H1 (cell line): ENCODE measurements around the gene SFRP5. TPM values are rescaled to one million over a fixed set of nuclear protein-coding genes. Genes with fewer than 3 reads are reported as not detected.
A peak's percentile ranks its signal among the peaks of the same experiment; 100 is the strongest.

Experiments used
- ASH2L ChIP-seq: fragments of 200-600, 300-600 bp; sonication (generic); IDR thresholded peaks from one replicate; pipeline ENCODE4 v1.7.1; 2017; ENCODE audit warnings: low read length
- ATF3 ChIP-seq: IDR thresholded peaks from 2 replicates; pipeline ENCODE4 v1.6.1; 2011; ENCODE audit warnings: low read depth, mild to moderate bottlenecking, low read length; ENCODE audit not compliant: insufficient read depth
- BACH1 ChIP-seq: IDR thresholded peaks from 2 replicates; pipeline ENCODE4 v1.6.1; 2012; ENCODE audit warnings: low read length, improper control_type of control experiment
- BCL11A ChIP-seq, 2 experiments: IDR thresholded peaks; one replicate each; pipeline ENCODE4 v1.6.1; 2011; ENCODE audit warnings: low read depth in 2 of 2, low read length in 2 of 2, mild to moderate bottlenecking in 2 of 2
- CEBPB ChIP-seq: IDR thresholded peaks from 2 replicates; pipeline ENCODE4 v1.6.1; 2012; ENCODE audit warnings: low read depth, low read length
- CHD2 ChIP-seq: IDR thresholded peaks from 2 replicates; pipeline ENCODE4 v1.6.1; 2012; ENCODE audit warnings: low read length, improper control_type of control experiment
- CREB1 ChIP-seq: IDR thresholded peaks from 2 replicates; pipeline ENCODE4 v1.6.1; 2012; ENCODE audit warnings: inconsistent platforms
- CTBP2 ChIP-seq: IDR thresholded peaks from 2 replicates; pipeline ENCODE4 v1.7.0; 2011; ENCODE audit warnings: borderline replicate concordance, mild to moderate bottlenecking, moderate library complexity, mixed read lengths, low read length; ENCODE audit not compliant: insufficient read depth, insufficient read length
- E2F6 ChIP-seq: IDR thresholded peaks from 2 replicates; pipeline ENCODE4 v1.6.1; 2012; ENCODE audit warnings: inconsistent platforms
- EGR1 ChIP-seq: IDR thresholded peaks from 2 replicates; pipeline ENCODE4 v1.6.1; 2011; ENCODE audit warnings: low read depth, low read length, borderline replicate concordance
- FOSL1 ChIP-seq: IDR thresholded peaks from 2 replicates; pipeline ENCODE4 v1.6.1; 2011; ENCODE audit warnings: mild to moderate bottlenecking, low read depth, low read length, moderate library complexity; ENCODE audit not compliant: insufficient read depth
- JUN ChIP-seq: IDR thresholded peaks from 2 replicates; pipeline ENCODE4 v1.6.1; 2011; ENCODE audit warnings: low read depth, mild to moderate bottlenecking, improper control_type of control experiment, low read length
- KDM1A ChIP-seq: fragments of 200-600, 300-600 bp; sonication (generic); IDR thresholded peaks from 2 replicates; pipeline ENCODE4 v1.7.1; 2016; ENCODE audit warnings: mild to moderate bottlenecking, low read length, borderline replicate concordance
- POLR2A ChIP-seq, 2 experiments: IDR thresholded peaks; 1 replicate in 1 of 2; 2 replicates in 1 of 2; pipeline ENCODE4 v1.6.1; 2011; ENCODE audit warnings: low read depth in 2 of 2, low read length in 2 of 2, mild to moderate bottlenecking in 2 of 2; ENCODE audit errors: control extremely low read depth in 1 of 2
- RFX5 ChIP-seq: IDR thresholded peaks from 2 replicates; pipeline ENCODE4 v1.6.1; 2011; ENCODE audit warnings: low read depth, low read length, improper control_type of control experiment, borderline replicate concordance
- RNF2 ChIP-seq: fragments of 200-900, 300-1000 bp; sonication (generic); IDR thresholded peaks from 2 replicates; pipeline ENCODE4 v1.7.1; 2016; ENCODE audit warnings: borderline replicate concordance, low read depth, mild to moderate bottlenecking, antibody characterized with exemption, low read length; ENCODE audit not compliant: poor library complexity, severe bottlenecking; ENCODE audit errors: missing control alignments
- RXRA ChIP-seq: IDR thresholded peaks from 2 replicates; pipeline ENCODE4 v1.6.1; 2011; ENCODE audit warnings: low read depth, mild to moderate bottlenecking, low read length, moderate library complexity; ENCODE audit not compliant: insufficient read depth
- SAP30 ChIP-seq: fragments of 300-600 bp; sonication (generic); IDR thresholded peaks from 2 replicates; pipeline ENCODE4 v1.7.1; 2012; ENCODE audit warnings: low read length, moderate library complexity, mild to moderate bottlenecking, inconsistent platforms; ENCODE audit not compliant: insufficient read depth, insufficient replicate concordance
- SP1 ChIP-seq: IDR thresholded peaks from 2 replicates; pipeline ENCODE4 v1.6.1; 2011; ENCODE audit warnings: low read depth, low read length
- SUZ12 ChIP-seq: fragments of 200-600 bp; sonication (generic); IDR thresholded peaks from 2 replicates; pipeline ENCODE4 v1.6.1; 2012; ENCODE audit warnings: mild to moderate bottlenecking, inconsistent platforms, low read length, moderate library complexity, mixed read lengths
- TAF1 ChIP-seq: IDR thresholded peaks from 2 replicates; pipeline ENCODE4 v1.6.1; 2011; ENCODE audit warnings: mild to moderate bottlenecking, low read depth, low read length
- ZNF274 ChIP-seq: IDR thresholded peaks from 2 replicates; pipeline ENCODE4 v1.7.0; 2012; ENCODE audit warnings: low read length, borderline replicate concordance; ENCODE audit errors: extremely low read depth
- polyA plus RNA-seq, 7 experiments: library from polyadenylated mRNA; depleted of rRNA in 3 of 7; stranded (reverse) in 5 of 7; unstranded in 2 of 7; fragments of >200 nt in 5 of 7; fragments of 200-250 nt in 2 of 7; gene quantifications; 1 replicate in 5 of 7; 2 replicates in 1 of 7; 4 replicates in 1 of 7; pipeline versions ENCODE4 v1.2.1 to v1.2.3, GENCODE V29; 2011 to 2013; ENCODE audit warnings: missing spikeins in 2 of 7, mixed read lengths in 2 of 7
- total RNA-seq: library from RNA; stranded (reverse); fragmentation: NEBNext Ultra II Directional; extraction: Animal tissue kit (Norgen Biotek cat#: 25700); gene quantifications from 2 replicates; pipeline ENCODE4 v1.2.1, GENCODE V29; 2021

The SFRP5 gene
- total and polyA plus RNA-seq, 2 of the 8 experiments (the other 6 are each of a cell fraction or from before 2014, with no cell fraction given) = 3.9 to 5.9 TPM

GRCh38 chr10:97736902-97737769 lies 34.7 kb downstream of the SFRP5 start, which contains the start of gene ZFYVE27 (continued):
- peak; percentile 95 for TF ChIP-seq CREB1
- peak; percentile 80 for TF ChIP-seq SAP30
- peak; percentile 12 for TF ChIP-seq RNF2
- TF ChIP-seq RXRA = no peak
- peak; percentile 89; the same call in 1 of the 2 replicates for TF ChIP-seq JUN
- peak; percentile 88; the same call in 1 of the 2 replicates for TF ChIP-seq EGR1
- no peak for TF ChIP-seq FOSL1
- TF ChIP-seq CEBPB = 0 out of 2 replicates have a peak, but pooled peaks have one; percentile 2
- TF ChIP-seq CHD2 = no peak
- TF ChIP-seq BACH1 = no peak
- TF ChIP-seq KDM1A = 0 out of 2 replicates have a peak, but pooled peaks have one; percentile 55
- no peak for TF ChIP-seq RFX5
- TF ChIP-seq SP1 = no peak
- no peak for TF ChIP-seq CTBP2
- peak; percentile 100 for TF ChIP-seq E2F6
- TF ChIP-seq ZNF274 = no peak
- TF ChIP-seq ASH2L = peak; percentile 76
- no peak for TF ChIP-seq BCL11A (IDR thresholded peaks at IDR 0.05; ENCODE audit: low read depth in 2 of 2, low read length in 2 of 2)
- TF ChIP-seq ATF3 = no peak
- TF ChIP-seq POLR2A (IDR thresholded peaks at IDR 0.05; ENCODE audit: control extremely low read depth in 1 of 2, low read depth in 2 of 2, low read length in 2 of 2) = peak in 1 of 2 experiments; percentile 83; a peak in 2 of 3 replicates
- TF ChIP-seq TAF1 = peak; percentile 86
- TF ChIP-seq SUZ12 = no peak
